HepG2 (cell line): ENCODE data around the gene ZNF618. TPM values are rescaled to one million over a fixed set of nuclear protein-coding genes. Genes with fewer than 3 reads are reported as not detected.

Source experiments
- ATAC-seq: fragments of 200-7000 bp; cut with Tn5 transposase; 3 replicates; pipeline ENCODE4 v1.9.1; 2020; ENCODE audit warnings: mild to moderate bottlenecking, moderate library complexity
- BruUV-seq: library from RNA; stranded (reverse); fragments of 400-500 nt; replicated peaks from 2 replicates; lab custom pipeline; 2021; lab: Mats Ljungman, UMichigan
- CTCF ChIA-PET: fragments of 300-600 bp; formaldehyde crosslinking; extraction: SDS; loops from one replicate; lab custom pipeline; 2021; ENCODE audit warnings: low total read pairs, inconsistent platforms, low intra/inter-chr PET ratio; lab: Yijun Ruan, JAX
- POLR2A ChIA-PET: fragments of 350-600 bp; sonication (Branson Sonifier 250); formaldehyde crosslinking; loops from one replicate; lab custom pipeline; 2020; ENCODE audit warnings: antibody characterized with exemption, inconsistent platforms; lab: Yijun Ruan, JAX
- DNase-seq: peaks from one replicate; pipeline ENCODE4 v3.0.0-alpha.2; 2015; ENCODE audit warnings: low spot score
- FAIRE-seq: peaks from 3 replicates; lab custom pipeline; 2011; peaks lifted over from hg19 to GRCh38; lab: Jason Lieb, UNC
- H2AFZ ChIP-seq: one replicate; pipeline ENCODE4 v1.6.1; 2011; ENCODE audit warnings: low read length, inconsistent platforms
- H3K27ac ChIP-seq: fragments of 300-600 bp; 3 replicates; pipeline ENCODE4 v1.8.0; 2011; ENCODE audit warnings: mixed run types, mild to moderate bottlenecking, mixed read lengths, low read length, inconsistent platforms; ENCODE audit not compliant: insufficient read depth; ENCODE audit errors: extremely low read length
- H3K27me3 ChIP-seq, 2 experiments: fragments of 200-600 bp in 1 of 2; 2 replicates in 1 of 2; 3 replicates in 1 of 2; pipeline versions ENCODE4 v1.6.0 to v1.8.0; 2011; ENCODE audit warnings: low read length in 2 of 2, mild to moderate bottlenecking in 2 of 2, moderate library complexity in 2 of 2, inconsistent platforms in 1 of 2; ENCODE audit not compliant: insufficient read depth in 2 of 2, control insufficient read depth in 1 of 2
- H3K36me3 ChIP-seq, 2 experiments: fragments of 200-600 bp in 1 of 2; replicated peaks in 1 of 2; 2 replicates in 1 of 2; 3 replicates in 1 of 2; pipeline versions ENCODE4 v1.5.1 to v1.8.0; 2011; ENCODE audit warnings: low read length in 2 of 2, inconsistent platforms in 1 of 2; ENCODE audit not compliant: insufficient read depth in 2 of 2, control insufficient read depth in 1 of 2
- H3K4me1 ChIP-seq: 2 replicates; pipeline ENCODE4 v1.5.1; 2012; ENCODE audit warnings: low read length, inconsistent platforms; ENCODE audit not compliant: insufficient read depth
- H3K4me2 ChIP-seq: 2 replicates; pipeline ENCODE4 v1.6.0; 2011; ENCODE audit warnings: low read depth, low read length, inconsistent platforms
- H3K4me3 ChIP-seq, 3 experiments: fragments of 200-600 bp in 1 of 3; sonication (generic), shearing (Covaris generic) in 1 of 3; replicated peaks in 1 of 3; 2 replicates each; pipeline ENCODE4 v1.5.1; 2011 to 2016; ENCODE audit warnings: low read length in 3 of 3, inconsistent platforms in 2 of 3, low read depth in 2 of 3, mild to moderate bottlenecking in 2 of 3, control low read depth in 1 of 3, mixed read lengths in 1 of 3; ENCODE audit not compliant: insufficient read depth in 1 of 3
- H3K79me2 ChIP-seq: one replicate; pipeline ENCODE4 v1.6.1; 2011; ENCODE audit warnings: low read length, inconsistent platforms; ENCODE audit not compliant: insufficient read depth
- H3K9ac ChIP-seq: 2 replicates; pipeline ENCODE4 v1.6.0; 2011; ENCODE audit warnings: mild to moderate bottlenecking, low read depth, low read length, inconsistent platforms; ENCODE audit not compliant: insufficient read depth
- H3K9me3 ChIP-seq: 2 replicates; pipeline ENCODE4 v1.5.1; 2012; ENCODE audit warnings: mild to moderate bottlenecking, low read length
- H4K20me1 ChIP-seq: 2 replicates; pipeline ENCODE4 v1.6.0; 2011; ENCODE audit warnings: inconsistent platforms, mild to moderate bottlenecking, low read length, moderate library complexity; ENCODE audit not compliant: insufficient read depth
- EEA1 ChIP-seq: sonication (generic); formaldehyde crosslinking; IDR thresholded peaks from 2 replicates; pipeline ENCODE4 v1.5.1; 2020; ENCODE audit warnings: mild to moderate bottlenecking, missing genetic modification reagents, borderline replicate concordance
- ETV5 ChIP-seq: IDR thresholded peaks from 2 replicates; pipeline ENCODE4 v1.6.1; 2018; ENCODE audit warnings: missing biosample characterization, missing genetic modification reagents, inconsistent platforms, borderline replicate concordance
- ETV6 ChIP-seq: sonication (generic); formaldehyde crosslinking; conservative IDR thresholded peaks from 2 replicates; pipeline ENCODE4 v1.4.0; 2020; ENCODE audit warnings: missing genetic modification reagents
- HIVEP1 ChIP-seq: sonication (generic); formaldehyde crosslinking; IDR thresholded peaks from 2 replicates; pipeline ENCODE4 v1.4.0; 2020; ENCODE audit warnings: mild to moderate bottlenecking, missing genetic modification reagents
- MED1 ChIP-seq: sonication (generic); formaldehyde crosslinking; IDR thresholded peaks from 2 replicates; pipeline ENCODE4 v1.4.0; 2020; ENCODE audit warnings: missing genetic modification reagents
- MED8 ChIP-seq: sonication (generic); formaldehyde crosslinking; IDR thresholded peaks from 2 replicates; pipeline ENCODE4 v1.8.1; 2023; ENCODE audit warnings: mild to moderate bottlenecking, missing genetic modification reagents; ENCODE audit not compliant: insufficient replicate concordance
- REL ChIP-seq: sonication (generic); formaldehyde crosslinking; conservative IDR thresholded peaks from 2 replicates; pipeline ENCODE4 v1.8.0; 2022; ENCODE audit warnings: mild to moderate bottlenecking, missing genetic modification reagents, moderate library complexity
- RELA ChIP-seq: sonication (generic); formaldehyde crosslinking; IDR thresholded peaks from 2 replicates; pipeline ENCODE4 v1.4.0; 2020; ENCODE audit warnings: missing genetic modification reagents
- SIX1 ChIP-seq: sonication (generic); formaldehyde crosslinking; IDR thresholded peaks from 2 replicates; pipeline ENCODE4 v1.4.0; 2020; ENCODE audit warnings: missing genetic modification reagents, borderline replicate concordance
- SMARCC2 ChIP-seq: fragments of 450-650 bp; IDR thresholded peaks from 2 replicates; pipeline ENCODE4 v1.6.1; 2017; ENCODE audit warnings: antibody characterized with exemption, mild to moderate bottlenecking
- ZNF501 ChIP-seq: sonication (generic); formaldehyde crosslinking; IDR thresholded peaks from 2 replicates; pipeline ENCODE4 v1.5.1; 2020; ENCODE audit warnings: mild to moderate bottlenecking, moderate library complexity, missing genetic modification reagents
- ZNF614 ChIP-seq: IDR thresholded peaks from 2 replicates; pipeline ENCODE4 v1.6.1; 2018; ENCODE audit warnings: missing biosample characterization, missing genetic modification reagents, inconsistent platforms, borderline replicate concordance
- ZNF746 ChIP-seq: sonication (generic); formaldehyde crosslinking; IDR thresholded peaks from 2 replicates; pipeline ENCODE4 v1.8.0; 2022; ENCODE audit warnings: mild to moderate bottlenecking, missing genetic modification reagents
- WGBS: methylation state at CpG from one replicate; pipeline ENCODE4 v1.1.6; 2017; ENCODE audit warnings: low lambda C conversion rate; 5-methylcytosine and 5-hydroxymethylcytosine counted together
- in situ Hi-C: cut with HindIII; loops from 2 replicates; pipeline ENCODE4 v1.10.0; 2017; ENCODE audit warnings: low pct_unique_long_range_greater_than_20kb; ENCODE audit not compliant: extremely low pct_ligation_motif_present
- intact Hi-C: fragments of 100-400 bp; cut with micrococcal nuclease; formaldehyde crosslinking; loops from one replicate; pipeline ENCODE4 v1.10.0; 2022; ENCODE audit not compliant: unreplicated experiment
- polyA plus RNA-seq, 8 experiments: library from polyadenylated mRNA; depleted of rRNA in 3 of 8; stranded (reverse) in 7 of 8; unstranded in 1 of 8; fragments of >200 nt; fragmentation: Illumina TruSeq in 4 of 8; extraction: Trizol in 4 of 8; gene quantifications; 2 replicates each; pipeline versions ENCODE4 v1.2.1 to v1.2.3, GENCODE V29; 2011 to 2016; ENCODE audit warnings: low read depth in 4 of 8, missing spikeins in 1 of 8, mixed read lengths in 1 of 8; ENCODE audit not compliant: insufficient read depth in 1 of 8
- total RNA-seq, 5 experiments: library from RNA; depleted of rRNA; stranded (reverse); fragments of >200 nt; fragmentation: Illumina TruSeq; extraction: Trizol; gene quantifications; 2 replicates each; pipeline ENCODE4 v1.2.3, GENCODE V29; 2016; ENCODE audit warnings: low read depth in 1 of 5
- TF ChIP-seq, protein P1 (sequence below): IDR thresholded peaks from 2 replicates; pipeline ENCODE4 v1.6.1; 2016; ENCODE audit warnings: low read depth, control low read depth
- TF ChIP-seq, protein P2 (sequence below): sonication (generic); formaldehyde crosslinking; IDR thresholded peaks from 2 replicates; pipeline ENCODE4 v1.4.0; 2020; ENCODE audit warnings: missing genetic modification reagents, mild to moderate bottlenecking, borderline replicate concordance

Gene ZNF618
- total and polyA plus RNA-seq, 2 of the 13 experiments (the other 11 are each of a cell fraction or from before 2014, with no cell fraction given), result 0.07 TPM

DNA sequence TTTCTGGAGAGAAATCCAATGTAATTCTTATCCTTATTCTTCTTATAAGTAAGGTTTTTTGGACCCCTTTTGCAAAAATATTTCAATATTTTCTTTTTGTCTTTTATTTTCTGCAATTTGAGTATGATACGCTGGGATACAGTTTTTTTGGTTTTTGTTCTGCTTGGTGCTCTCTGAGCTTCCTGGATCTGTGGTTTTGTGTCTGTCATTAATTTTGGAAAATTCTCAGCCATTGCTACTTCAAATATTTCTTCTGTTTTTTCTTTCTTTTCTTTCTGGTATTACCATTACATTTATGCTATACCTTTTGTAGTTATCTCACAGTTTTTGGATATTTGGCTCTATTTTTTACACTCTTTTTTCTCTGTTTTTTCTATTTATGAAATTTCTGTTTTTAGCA is 50.1 kb downstream of the ZNF618 start:
- Histone ChIP-seq H3K4me1 (no peaks in the 10 kb centered on the region), H3K4me3 (no peak overlapping the region), H3K36me3 (no peaks in the 10 kb centered on the region), H2AFZ (no peak overlapping the region), H4K20me1 (no peaks in the 10 kb centered on the region), H3K9ac (no peak overlapping the region), H3K79me2 (no peaks in the 10 kb centered on the region), H3K27ac (no peak overlapping the region), H3K4me2 (no peak overlapping the region), H3K27me3 (no peaks in the 10 kb centered on the region; a peak in 1 of 5 replicates), H3K9me3 (0 out of 2 replicates have a peak, but pooled peaks cover 4% of the 10 kb centered on the region)
- BruUV-seq, result no TSS peak
- DNase-seq (no peak), ATAC-seq (no peak), FAIRE-seq (no peak)
- ChIA-PET POLR2A (no interaction called here), CTCF (no interaction called here)
- 35% methylated on average over 1 of the region's 1 CpG for WGBS
- TF ChIP-seq ETV6 (no peak), EEA1 (CRISPR knock-in tag) (no peak), SMARCC2 (no peak), MED1 (CRISPR knock-in tag) (no peak), REL (CRISPR knock-in tag) (no peak), ZNF746 (no peak), ZNF614 (CRISPR knock-in tag) (no peak), SIX1 (CRISPR knock-in tag) (no peak), ZNF501 (CRISPR knock-in tag) (no peak), HIVEP1 (no peak), MED8 (CRISPR knock-in tag) (no peak), RELA (CRISPR knock-in tag) (no peak), ETV5 (CRISPR knock-in tag) (no peak)
- TF ChIP-seq, protein P1, sequence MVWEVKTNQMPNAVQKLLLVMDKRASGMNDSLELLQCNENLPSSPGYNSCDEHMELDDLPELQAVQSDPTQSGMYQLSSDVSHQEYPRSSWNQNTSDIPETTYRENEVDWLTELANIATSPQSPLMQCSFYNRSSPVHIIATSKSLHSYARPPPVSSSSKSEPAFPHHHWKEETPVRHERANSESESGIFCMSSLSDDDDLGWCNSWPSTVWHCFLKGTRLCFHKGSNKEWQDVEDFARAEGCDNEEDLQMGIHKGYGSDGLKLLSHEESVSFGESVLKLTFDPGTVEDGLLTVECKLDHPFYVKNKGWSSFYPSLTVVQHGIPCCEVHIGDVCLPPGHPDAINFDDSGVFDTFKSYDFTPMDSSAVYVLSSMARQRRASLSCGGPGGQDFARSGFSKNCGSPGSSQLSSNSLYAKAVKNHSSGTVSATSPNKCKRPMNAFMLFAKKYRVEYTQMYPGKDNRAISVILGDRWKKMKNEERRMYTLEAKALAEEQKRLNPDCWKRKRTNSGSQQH, result no peak
- TF ChIP-seq, protein P2, sequence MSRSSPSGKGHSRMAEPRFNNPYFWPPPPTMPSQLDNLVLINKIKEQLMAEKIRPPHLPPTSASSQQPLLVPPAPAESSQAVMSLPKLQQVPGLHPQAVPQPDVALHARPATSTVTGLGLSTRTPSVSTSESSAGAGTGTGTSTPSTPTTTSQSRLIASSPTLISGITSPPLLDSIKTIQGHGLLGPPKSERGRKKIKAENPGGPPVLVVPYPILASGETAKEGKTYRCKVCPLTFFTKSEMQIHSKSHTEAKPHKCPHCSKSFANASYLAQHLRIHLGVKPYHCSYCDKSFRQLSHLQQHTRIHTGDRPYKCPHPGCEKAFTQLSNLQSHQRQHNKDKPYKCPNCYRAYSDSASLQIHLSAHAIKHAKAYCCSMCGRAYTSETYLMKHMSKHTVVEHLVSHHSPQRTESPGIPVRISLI (CRISPR knock-in tag), result no peak
- intact Hi-C loops, result no loop called here
- in situ Hi-C loops, result no loop called here
